ENCODE measurements around the gene FLRT1.

- TF ChIP-seq, protein P1, sequence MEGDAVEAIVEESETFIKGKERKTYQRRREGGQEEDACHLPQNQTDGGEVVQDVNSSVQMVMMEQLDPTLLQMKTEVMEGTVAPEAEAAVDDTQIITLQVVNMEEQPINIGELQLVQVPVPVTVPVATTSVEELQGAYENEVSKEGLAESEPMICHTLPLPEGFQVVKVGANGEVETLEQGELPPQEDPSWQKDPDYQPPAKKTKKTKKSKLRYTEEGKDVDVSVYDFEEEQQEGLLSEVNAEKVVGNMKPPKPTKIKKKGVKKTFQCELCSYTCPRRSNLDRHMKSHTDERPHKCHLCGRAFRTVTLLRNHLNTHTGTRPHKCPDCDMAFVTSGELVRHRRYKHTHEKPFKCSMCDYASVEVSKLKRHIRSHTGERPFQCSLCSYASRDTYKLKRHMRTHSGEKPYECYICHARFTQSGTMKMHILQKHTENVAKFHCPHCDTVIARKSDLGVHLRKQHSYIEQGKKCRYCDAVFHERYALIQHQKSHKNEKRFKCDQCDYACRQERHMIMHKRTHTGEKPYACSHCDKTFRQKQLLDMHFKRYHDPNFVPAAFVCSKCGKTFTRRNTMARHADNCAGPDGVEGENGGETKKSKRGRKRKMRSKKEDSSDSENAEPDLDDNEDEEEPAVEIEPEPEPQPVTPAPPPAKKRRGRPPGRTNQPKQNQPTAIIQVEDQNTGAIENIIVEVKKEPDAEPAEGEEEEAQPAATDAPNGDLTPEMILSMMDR (IDR thresholded peaks at IDR 0.05), result no peak
- TF ChIP-seq POLR2A (IDR thresholded peaks at IDR 0.05), result no peak
- no peak for TF ChIP-seq EP300 (IDR thresholded peaks at IDR 0.05)
These were observed 10.0 kb downstream of the FLRT1 start for GRCh38 chr11:64045700-64046099.

Data from ovary (tissue), 3 donors.